Fibroblast of the conjunctiva (primary cell): ENCODE results near the gene CD59.
"Not testable (repeated sequence)": the region's sequence is repeated elsewhere in the genome, so short reads cannot be mapped to it uniquely, and the experiment has no call there.

Source experiments
- DNase-seq: peaks from one replicate; pipeline ENCODE4 v3.0.0-alpha.2; 2010; ENCODE audit warnings: low read depth

CD59 gene

GRCh38 chr11:33713151-33713855 is 22.9 kb downstream of the CD59 start:
- no peak for DNase-seq

- no peak for DNase-seq
Measured at GRCh38 chr11:33712436-33712835, 23.8 kb downstream of the CD59 start.

- DNase-seq, result no peak
Measured at GRCh38 chr11:33709466-33709865, 26.8 kb downstream of the CD59 start.

DNA sequence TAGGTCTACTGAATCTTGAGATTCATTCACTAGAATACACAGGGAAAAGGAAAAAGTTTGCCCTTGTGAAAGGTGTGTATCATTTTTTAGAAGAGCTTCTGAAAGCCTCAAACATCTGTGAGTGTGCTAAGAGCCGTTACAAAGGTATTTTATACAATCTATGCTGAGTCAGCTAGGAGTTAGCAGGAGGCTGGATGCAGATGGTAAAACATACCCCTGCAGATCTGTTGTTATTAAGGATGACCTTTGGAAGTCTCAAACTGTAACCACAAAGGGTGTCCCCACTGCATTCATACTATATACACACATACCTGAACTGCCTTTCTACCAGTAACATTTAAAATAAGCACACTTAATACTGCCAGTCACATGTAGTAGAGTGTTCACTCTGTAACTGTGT is 27.2 kb downstream of the CD59 start:
- DNase-seq, result no peak

DNA sequence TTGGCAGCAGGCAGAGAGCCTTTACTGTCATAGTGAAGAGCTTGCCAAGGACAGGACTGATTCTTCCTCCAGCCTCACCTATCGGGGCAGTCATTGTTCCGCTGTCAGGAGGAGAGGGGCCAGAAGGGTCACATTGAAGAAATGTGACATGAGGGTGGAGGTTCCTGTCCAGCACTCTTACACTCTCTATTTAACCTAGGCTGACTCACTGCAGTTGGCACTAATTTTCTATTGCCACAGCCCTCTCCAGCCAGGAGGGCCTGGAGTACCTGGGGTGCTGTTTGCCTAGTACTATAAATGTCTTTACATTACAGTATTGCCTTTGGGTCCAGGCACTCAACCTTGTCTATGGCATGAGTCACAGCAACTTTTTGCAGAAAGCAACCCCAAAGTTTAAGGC is 28.4 kb downstream of the CD59 start:
- not testable (repeated sequence) for DNase-seq

GRCh38 chr11:33706966-33707365 is 29.3 kb downstream of the CD59 start:
- DNase-seq, result no peak

DNA sequence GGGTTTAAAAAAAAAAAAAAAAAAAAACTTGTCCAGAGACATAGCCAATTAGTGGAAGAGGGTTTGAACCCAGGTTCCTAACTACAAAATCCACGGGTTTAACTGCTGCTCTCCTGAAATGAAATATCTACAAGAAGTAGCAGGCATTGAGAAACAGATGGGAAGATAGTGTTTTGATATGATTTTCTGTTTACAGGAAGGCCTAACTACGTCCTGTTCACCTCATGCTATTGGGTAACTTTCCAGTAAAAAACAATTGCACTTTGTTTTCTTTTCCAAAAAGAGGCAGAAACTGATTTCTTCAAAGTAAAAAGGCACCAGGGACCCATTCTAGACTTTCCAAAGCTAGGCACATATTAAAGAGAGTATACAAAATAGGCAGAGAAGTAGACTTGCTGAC is 29.7 kb downstream of the CD59 start:
- no peak for DNase-seq

- DNase-seq, result no peak
Measured at GRCh38 chr11:33704240-33705002, 31.8 kb downstream of the CD59 start.

DNA sequence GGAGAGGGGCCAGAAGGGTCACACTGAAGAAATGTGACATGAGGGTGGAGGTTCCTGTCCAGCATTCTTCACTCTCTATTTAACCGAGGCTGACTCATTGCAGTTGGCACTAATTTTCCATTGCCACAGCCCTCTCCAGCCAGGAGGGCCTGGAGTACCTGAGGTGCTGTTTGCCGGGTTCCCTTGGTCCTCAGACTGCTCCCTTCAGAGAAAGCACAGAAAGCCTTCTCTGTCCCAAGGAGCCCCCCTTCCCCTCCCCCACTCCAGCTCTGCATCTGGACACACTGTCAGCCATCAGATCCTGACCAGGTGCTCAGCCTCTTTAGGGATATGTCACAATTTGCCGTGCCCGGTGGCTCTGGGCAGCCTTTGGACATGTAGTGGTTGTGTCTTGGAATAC is 32.4 kb downstream of the CD59 start:
- no peak for DNase-seq

GRCh38 chr11:33703234-33703633 is 33.0 kb downstream of the CD59 start:
- DNase-seq, result no peak

- no peak for DNase-seq
Measured at GRCh38 chr11:33701302-33702230, 34.7 kb downstream of the CD59 start.

DNA sequence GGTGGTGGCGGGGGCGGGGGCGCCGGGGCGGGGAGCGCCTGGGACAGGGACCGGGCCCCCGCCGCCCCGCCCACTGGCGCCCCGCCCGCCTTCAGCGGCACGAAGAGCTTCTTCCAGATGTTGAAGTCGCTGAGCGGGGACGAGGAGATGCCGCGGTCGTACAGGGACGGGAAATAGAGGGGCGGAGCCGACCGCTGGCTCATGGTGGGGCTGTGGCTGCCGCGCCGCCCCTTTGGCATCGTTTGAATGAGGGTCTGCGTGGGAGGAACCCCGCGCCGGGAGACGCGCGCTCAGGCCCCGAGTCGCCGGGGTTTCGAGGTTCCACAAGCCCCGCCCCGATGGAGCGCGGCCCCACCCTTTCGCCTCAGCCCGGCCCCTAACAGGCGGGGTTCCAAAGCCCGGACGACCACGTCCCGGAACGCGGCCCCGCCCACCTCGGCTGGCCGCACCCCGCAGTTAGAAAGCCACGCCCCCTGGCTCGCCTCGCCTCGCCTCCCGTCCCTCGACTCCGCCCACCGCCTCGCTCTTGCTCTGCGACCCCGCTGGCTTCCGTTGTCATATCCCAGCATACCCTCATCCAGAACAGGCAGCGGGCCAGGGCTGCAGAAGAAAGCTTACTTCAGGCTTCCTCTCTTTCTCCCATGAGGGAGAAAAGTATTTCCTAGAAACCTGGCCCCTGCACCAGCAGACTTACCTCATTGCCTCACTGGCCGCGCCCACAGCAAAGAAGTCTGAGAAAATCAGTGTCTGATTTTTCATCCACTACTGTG is 35.5 kb downstream of the CD59 start, which contains the start of gene C11orf91:
Gene C11orf91 (minus strand): TSS at position 325 of the 770 bp plus-strand sequence. CDS start 86 bp downstream, at position 239.
- peak; percentile 93 for DNase-seq

DNA sequence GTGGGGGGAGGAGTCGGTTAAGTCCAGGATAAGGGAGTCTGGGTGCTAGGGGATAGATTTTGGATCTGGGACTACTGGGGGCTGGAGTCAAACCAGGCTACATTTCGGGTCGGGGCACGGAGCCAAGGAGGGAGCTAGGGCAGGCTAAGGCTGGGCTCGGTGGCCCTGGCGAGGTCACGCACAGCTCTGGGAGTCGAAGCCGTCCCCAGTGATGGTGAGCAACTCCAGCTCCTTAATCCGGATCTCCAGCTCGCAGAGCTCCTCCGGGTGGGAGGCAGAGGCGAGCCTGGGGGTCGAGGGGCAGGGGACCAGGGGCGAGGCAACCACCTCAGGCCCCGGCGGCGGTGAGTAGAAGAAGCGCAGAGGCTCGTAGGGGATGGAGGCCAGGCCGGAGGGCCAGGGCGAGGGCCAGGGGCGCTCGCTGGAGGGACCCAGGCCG is 36.1 kb downstream of the CD59 start:
- no peak for DNase-seq

DNA sequence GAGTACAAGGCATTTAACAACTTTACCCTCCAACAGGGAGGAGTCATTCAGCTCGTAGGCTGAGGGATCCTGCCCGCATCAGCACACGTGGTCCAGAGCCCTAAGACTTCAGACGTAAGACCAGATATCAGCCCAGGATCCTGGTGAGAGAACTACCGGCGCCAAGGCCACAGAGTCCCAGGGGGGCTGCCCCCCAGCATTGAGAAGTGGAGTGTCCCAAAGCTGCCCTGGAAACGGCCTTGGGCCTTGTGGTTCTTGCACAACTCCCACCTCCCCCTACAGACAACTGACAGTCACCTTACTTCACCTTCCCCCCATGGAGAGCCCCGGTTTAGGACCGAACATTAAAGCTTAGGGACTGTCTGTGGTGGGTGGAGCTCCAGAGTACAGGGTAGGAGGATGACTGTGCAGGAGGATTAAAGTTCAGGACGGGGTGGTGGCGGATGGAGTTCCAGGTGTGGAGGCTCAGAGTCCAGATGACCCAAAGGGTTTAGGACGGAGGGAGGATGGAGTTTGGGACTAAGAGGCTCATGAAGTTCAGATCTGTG is 36.6 kb downstream of the CD59 start:
- DNase-seq, result no peak

- DNase-seq, result no peak
Measured at GRCh38 chr11:33698921-33699320, 37.3 kb downstream of the CD59 start.

GRCh38 chr11:33697997-33698396 is 38.2 kb downstream of the CD59 start:
- no peak for DNase-seq

DNA sequence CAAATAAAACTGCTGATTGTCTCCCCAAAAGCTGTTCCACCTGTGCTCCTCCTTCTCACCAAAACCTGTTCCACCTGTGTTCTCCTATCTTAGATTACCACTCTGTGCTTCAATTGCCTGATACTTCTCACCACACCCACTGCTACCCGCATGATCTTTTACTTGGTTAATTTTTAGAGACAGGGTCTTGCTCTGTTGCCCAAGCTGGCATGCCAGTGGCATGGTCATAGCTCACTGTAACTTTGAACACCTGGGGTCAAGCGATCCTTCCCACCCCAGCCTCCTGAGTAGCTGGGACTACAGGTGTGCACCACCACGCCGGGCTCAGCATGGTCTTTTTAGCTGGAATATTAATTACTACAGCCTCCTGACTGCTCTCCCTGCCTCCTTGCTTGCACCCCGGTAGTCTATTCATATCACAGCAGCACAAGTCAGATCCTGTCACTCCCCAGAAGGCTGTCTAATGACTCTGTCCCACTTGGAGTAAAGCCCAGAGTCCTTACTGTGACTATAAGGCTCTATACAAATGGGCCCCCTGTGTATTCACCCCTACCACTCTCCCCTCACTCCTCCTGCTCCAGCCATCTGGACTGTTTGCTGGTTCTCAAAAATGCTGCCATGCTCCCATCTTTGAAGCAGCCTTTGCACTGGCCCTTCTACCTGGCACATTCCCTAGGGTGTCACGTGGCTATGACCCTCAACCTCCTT is 39.1 kb downstream of the CD59 start:
- DNase-seq, result no peak

- DNase-seq, result no peak
Measured at GRCh38 chr11:33696411-33696810, 39.8 kb downstream of the CD59 start.

DNA sequence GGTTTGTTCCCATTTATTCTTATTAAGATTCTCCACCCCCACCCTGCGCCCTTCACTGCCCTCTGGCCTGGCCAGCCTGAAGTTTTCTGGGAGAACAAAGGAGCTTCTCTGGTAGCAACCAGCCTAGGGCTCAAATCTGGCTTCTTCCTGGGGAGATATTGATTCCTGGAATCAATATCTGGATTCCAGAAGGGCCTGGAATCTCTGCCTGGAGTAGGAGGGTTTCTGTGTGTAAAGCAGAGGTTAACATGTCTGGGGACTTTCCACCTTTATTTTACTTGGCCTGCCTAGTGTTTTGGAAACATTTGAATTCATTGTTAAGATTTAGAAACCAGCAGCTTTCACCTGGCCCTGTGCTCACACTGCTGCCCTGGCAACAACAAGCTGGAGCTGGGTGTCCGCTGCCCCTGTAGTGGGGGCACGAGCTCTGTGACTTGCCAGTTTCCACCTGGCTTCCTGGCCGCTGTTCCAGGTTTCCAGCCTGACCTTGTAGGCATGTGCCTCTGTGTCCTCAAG is 41.1 kb downstream of the CD59 start:
- no peak for DNase-seq

DNA sequence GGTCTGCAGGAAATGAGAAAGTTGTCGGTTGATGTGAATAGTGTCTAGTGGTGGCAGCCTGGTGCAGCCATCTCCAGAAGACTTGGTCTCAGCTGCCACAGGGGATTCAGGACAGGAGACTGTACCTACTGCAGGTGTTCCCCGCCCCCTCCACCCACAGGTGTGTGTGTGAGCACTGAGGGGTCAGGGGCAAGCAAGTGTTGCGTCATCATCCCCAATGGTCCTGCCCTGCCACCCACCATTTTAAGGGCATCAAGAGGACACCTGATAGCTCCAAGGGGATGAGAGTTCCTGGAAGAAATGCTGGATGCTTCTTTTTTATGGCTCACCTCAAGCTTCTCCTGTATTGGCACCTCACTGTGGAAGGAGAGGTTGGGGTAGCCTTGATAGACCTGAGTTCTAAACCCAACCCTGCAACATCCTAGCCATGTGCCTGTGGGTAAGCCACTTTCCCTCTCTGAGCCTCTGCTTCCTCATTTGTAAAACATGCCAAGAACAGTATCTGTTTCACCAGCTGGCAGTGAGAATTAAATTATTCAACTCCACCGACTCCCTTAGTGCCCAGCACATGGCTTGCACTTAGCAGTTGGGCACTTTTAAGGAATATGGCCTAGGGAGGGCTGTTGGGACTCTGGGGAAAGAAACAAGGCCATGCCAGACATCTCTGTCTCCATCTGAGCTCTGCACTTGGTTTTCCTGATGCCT is 41.7 kb downstream of the CD59 start:
- no peak for DNase-seq
